ENCODE data around the gene HECTD4. TPM values are rescaled to one million over a fixed set of nuclear protein-coding genes. Genes with fewer than 3 reads are reported as not detected.

HECTD4 gene
- total and polyA plus RNA-seq, 9 of the 15 experiments (the other 6 are each of a cell fraction or from before 2014, with no cell fraction given): 3.5 to 33.3 (median 13.5) TPM

DNA sequence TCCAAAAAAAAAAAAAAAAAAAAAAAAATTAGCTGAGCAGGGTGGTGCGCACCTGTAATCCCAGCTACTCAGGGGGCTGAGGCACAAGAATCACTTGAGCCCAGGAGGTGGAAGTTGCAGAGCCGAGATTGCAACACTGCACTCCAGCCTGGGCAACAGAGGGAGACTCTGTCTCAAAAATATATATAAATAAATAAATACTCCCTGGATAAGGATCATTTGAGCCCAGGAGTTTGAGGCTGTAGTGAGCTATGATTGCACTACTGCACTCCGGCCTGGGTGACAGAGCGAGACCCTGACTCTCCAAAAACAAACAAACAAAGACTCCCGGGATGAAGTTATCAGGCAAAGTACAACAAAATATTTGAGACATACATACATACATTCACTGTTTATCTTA is 270.3 kb downstream of the HECTD4 start (continued):
- TF ChIP-seq SLC30A9 (CRISPR knock-in tag; IDR thresholded peaks at IDR 0.05) (no peak), PCBP2 (IDR thresholded peaks at IDR 0.05; ENCODE audit: low read depth, low read length, poor library complexity, severe bottlenecking) (no peak), HMG20B (CRISPR knock-in tag; IDR thresholded peaks at IDR 0.05) (no peak), U2AF2 (optimal IDR thresholded peaks at IDR 0.05; ENCODE audit: low read depth, low read length) (no peak), GATA2 (CRISPR knock-in tag; IDR thresholded peaks at IDR 0.05) (no peak), CEBPB (tag; IDR thresholded peaks at IDR 0.05) (peak; percentile 84), CEBPG (CRISPR knock-in tag; IDR thresholded peaks at IDR 0.05) (no peak), CEBPG (tag; conservative IDR thresholded peaks at IDR 0.05 in 1 of 2, IDR thresholded peaks at IDR 0.05 in 1 of 2) (peak in 1 of 2 experiments; percentile 73; a peak in 2 of 4 replicates), MYC (IDR thresholded peaks at IDR 0.05; ENCODE audit: low read depth, low read length) (no peak), MYC (CRISPR knock-in tag; IDR thresholded peaks at IDR 0.05; ENCODE audit: borderline replicate concordance, low read depth) (no peak), ZZZ3 (IDR thresholded peaks at IDR 0.05) (no peak), TEAD4 (IDR thresholded peaks at IDR 0.05; ENCODE audit: low read length) (no peak), TEAD4 (CRISPR knock-in tag; IDR thresholded peaks at IDR 0.05; ENCODE audit: borderline replicate concordance) (no peak), ZNF41 (CRISPR knock-in tag; conservative IDR thresholded peaks at IDR 0.05) (no peak)
- TF ChIP-seq, protein P1, sequence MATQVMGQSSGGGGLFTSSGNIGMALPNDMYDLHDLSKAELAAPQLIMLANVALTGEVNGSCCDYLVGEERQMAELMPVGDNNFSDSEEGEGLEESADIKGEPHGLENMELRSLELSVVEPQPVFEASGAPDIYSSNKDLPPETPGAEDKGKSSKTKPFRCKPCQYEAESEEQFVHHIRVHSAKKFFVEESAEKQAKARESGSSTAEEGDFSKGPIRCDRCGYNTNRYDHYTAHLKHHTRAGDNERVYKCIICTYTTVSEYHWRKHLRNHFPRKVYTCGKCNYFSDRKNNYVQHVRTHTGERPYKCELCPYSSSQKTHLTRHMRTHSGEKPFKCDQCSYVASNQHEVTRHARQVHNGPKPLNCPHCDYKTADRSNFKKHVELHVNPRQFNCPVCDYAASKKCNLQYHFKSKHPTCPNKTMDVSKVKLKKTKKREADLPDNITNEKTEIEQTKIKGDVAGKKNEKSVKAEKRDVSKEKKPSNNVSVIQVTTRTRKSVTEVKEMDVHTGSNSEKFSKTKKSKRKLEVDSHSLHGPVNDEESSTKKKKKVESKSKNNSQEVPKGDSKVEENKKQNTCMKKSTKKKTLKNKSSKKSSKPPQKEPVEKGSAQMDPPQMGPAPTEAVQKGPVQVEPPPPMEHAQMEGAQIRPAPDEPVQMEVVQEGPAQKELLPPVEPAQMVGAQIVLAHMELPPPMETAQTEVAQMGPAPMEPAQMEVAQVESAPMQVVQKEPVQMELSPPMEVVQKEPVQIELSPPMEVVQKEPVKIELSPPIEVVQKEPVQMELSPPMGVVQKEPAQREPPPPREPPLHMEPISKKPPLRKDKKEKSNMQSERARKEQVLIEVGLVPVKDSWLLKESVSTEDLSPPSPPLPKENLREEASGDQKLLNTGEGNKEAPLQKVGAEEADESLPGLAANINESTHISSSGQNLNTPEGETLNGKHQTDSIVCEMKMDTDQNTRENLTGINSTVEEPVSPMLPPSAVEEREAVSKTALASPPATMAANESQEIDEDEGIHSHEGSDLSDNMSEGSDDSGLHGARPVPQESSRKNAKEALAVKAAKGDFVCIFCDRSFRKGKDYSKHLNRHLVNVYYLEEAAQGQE (IDR thresholded peaks at IDR 0.05; ENCODE audit: borderline replicate concordance): peak; percentile 25; the same call in 1 of the 2 replicates
- TF ChIP-seq, protein P1 (CRISPR knock-in tag; IDR thresholded peaks at IDR 0.05; ENCODE audit: low read depth): no peak
- TF ChIP-seq, protein P2, sequence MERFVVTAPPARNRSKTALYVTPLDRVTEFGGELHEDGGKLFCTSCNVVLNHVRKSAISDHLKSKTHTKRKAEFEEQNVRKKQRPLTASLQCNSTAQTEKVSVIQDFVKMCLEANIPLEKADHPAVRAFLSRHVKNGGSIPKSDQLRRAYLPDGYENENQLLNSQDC (CRISPR knock-in tag; IDR thresholded peaks at IDR 0.05): no peak
- TF ChIP-seq, protein P3, sequence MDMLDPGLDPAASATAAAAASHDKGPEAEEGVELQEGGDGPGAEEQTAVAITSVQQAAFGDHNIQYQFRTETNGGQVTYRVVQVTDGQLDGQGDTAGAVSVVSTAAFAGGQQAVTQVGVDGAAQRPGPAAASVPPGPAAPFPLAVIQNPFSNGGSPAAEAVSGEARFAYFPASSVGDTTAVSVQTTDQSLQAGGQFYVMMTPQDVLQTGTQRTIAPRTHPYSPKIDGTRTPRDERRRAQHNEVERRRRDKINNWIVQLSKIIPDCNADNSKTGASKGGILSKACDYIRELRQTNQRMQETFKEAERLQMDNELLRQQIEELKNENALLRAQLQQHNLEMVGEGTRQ (CRISPR knock-in tag; IDR thresholded peaks at IDR 0.05): no peak

Measured in K562 (cell line).